Measurements from ENCODE around the gene TP53I11.

Gene TP53I11

DNA sequence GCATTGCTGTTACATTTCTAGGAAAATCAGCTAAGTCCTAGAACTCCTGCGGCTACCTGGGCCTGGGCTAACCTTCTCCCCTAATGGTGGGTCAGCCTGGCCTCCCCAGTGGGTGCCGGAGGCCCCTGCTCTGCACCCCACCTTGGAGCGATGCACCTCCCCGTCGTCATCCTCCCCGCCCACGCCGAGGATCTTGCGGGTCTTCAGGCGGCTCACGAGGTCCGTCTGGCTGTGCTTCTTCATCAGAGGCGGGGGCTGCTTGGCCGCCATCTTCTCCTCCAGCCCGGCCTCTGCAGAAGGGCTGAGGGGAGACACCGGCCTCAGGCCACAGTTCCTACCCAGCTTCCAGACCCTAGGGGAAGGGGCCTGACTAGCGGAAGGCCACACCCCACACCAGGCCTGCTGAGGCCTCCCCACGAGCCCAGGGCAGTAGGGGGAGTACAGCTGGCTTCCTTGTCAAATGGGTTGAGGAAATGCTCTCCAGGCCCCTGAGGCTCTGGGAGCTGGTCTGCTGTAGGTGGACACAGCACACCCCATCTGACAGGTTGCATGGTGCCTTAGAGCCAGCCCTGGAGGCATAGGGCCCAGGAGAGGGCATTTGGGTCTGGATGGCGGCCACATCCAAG lies 12.5 kb downstream of the TP53I11 start:
- no peak for DNase-seq

DNA sequence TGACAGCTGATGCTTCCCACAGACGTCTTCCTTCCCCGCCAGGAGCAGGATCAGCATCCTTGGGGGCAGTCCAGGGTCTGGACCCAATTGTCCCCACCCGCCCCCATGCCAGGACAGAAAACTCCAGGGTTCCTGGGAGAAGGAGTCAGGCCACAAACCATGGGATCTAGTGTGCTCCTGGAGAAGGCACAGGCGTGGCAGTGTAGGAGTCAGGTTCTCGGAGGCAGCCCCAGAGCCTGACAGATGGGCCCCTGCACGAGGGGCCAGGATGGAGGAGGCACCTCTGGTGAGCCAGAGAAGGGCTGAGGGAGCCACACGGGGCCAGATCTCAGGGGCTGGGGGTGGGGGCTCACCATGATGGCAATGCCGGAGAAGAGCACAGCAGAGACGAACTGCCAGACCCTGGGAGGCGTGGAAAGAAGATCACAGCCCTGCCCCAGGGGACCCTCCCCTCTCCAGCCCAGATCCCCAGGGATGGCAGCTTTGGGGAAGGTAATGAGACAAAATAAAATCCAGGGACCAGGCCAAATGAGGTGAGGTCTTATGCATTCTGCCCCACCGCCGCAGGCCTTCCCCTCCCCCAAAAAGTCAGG lies 13.6 kb downstream of the TP53I11 start:
- DNase-seq: no peak

DNA sequence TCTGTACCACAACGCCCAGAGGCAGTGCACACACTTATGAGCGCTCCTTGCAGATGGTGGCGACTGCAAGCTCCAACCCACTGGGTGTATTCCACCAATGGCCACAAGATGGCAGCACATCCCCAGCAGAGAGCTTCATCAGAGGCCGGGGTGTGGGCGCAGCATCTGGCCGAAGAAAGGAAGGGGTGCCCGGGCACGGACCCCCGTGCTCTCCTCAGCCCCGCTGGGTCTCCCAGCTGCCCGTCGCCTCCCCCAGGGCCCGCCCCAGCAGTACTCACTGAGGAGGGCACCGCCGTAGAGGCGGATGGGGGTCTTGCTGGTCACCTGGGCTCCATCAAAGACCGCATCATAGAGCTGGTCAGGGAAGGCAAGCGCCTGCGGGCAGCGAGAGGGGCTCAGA lies 14.2 kb downstream of the TP53I11 start:
- peak; percentile 87 to 89 for DNase-seq

DNA sequence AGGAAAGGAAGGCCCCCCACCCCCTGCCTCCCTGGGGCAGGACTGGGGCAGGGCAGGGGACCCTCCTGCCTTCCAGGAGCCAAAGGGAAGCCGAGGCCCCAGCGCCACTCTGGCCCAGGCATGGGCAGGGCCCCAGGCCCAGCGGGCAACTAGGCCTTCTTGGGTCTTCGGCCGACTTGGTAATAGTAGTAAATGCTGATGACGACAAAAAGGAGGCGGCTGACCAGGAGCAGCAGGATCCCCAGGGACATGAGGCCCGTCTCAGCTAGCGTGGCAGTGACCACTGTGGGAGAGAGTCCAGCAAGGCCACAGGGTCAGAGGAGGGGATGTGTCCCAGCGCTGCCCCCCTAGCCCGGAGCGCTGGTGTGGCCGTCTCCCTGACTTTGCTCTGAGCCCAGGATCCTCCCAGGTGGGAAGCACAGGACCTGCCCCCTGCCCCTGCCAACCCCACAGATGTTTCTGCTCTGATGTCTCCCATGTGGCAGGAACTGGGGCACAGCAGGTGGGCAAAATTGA lies 15.9 kb downstream of the TP53I11 start:
- no peak for DNase-seq

DNA sequence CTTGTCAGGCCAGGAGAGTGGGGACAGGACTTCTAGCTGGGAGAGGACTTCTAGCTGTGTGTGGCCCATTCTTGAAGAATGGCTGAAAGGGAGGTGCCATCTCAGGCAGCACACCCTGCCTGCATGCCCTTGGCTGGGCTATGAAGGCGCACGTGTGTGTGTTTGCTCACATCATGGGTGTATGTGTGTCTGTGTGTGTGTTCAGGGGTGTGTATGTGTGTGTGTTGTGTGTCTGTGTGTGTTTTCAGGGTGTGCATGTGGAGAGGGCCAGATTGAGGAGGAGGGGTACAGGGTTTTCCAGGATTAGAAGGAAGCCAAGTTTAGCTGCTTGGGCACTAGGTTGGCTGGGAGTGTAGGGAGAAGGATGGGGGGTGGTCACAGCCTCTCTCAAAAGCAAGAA lies 16.6 kb downstream of the TP53I11 start:
- no peak for DNase-seq

DNA sequence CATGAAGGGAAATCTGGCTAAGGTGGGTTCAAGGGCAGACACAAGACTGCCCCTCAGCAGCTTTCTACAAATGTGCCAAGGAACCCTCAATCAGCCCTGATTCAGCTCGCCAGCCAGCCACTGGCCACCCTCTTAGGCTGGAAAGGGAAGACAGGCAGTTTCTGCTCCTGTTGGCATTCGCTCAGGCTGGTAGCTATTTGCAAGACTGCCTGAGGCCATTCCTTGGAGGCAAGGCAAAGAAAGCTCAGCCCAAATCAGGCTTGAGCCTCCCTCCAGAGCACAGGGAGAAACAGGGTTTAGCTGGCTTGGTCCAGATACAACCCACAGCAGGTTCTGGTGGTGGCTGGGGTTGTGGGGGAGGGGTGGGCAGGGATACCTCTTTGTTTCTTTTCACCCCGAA lies 19.2 kb downstream of the TP53I11 start:
- DNase-seq: no peak

DNA sequence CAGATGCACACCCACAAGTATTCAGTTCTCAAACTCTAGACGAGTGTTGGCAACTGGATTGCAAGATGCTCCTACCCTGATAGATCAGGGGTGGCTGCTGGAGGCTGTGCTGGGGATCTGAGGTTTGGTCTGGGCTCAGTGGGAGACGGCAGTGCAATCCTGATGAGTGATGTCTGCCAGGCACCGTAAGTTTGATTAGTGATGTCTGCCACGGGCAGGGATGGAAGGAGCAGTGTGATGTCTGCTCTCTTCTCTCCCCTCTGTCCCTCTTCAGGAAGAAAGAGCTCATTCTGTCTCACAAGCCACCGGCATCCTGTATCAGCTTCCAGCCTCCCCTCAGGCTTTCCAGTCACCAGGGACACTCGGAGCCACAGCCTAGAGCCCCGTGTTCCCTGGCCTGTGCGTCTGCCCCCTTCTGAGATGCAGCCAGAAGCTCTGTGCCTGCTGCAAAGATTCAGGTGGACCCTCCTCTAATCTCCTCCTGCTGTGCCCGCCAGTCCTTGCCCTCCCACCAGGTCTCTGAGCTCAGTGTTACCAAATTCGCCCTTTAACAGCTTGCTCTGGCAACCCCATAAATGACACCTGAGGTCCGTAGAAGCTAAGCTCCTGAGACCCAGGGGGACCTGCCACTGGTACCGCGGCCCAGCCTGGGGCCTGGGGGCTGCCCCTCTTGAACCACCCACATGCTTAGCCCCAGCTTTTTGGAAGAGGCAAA lies 19.9 kb downstream of the TP53I11 start:
- DNase-seq: no peak

DNA sequence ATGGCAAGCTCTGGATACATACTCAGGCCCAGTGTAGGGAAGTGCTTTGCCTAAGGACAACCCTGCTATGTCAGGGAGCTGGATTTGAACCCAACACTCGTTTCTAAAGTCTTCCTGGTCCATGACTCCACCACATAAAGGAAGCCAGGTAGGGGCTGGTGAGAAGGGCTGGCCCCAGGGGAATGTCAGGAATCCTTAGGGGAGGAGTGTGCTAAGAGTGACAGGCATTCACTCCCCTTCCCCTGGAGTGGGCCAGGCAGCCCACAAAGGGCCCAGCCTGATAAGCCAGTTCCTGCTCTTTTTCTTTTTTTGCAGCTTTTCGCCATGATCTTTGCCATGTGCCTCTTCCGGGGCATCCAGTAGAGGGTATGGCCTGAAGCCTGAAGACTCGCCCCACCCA lies 21.9 kb downstream of the TP53I11 start:
- DNase-seq: no peak

DNA sequence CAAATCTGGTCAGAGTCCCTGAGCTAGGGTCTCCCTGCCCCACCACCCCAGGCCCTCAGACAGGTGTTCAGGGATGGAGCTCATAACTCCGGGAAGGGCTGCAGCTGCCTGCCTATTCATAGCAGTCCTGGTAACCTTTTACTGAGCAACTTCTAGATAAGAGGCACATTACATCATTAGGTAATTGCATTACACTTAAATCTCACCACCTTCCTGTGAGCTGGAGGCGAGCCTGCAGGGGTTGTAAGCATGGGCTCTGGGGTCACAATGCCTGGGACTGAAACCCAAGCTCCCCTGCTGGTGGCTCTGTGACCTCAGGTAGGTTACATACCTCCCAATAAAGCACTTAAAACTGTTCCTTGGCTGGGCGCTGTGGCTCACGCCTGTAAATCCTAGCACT lies 22.5 kb downstream of the TP53I11 start:
- DNase-seq: no peak

DNA sequence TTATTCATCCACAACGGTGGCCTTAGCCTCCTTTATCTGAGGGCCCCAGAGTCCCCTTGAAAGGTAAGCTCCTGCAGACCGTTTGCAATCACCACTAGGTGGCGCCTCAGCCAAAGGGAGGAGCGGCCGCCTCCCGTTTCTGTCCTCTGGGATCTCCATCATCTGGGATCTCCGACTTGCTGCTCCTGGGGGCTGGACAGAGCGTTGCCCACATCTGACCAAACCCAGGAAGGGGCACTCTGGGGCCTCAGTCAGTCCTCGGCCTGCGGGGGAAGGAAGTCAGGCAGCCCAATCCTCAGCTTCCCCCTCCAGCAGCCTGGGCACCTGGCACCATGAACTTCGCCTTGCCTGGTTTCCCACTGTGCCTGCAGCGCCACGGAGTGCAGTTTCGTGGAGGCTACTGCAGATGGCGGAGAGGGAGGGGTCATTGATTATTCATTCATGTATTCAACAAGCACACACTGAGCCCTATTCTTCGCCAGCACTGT lies 23.5 kb downstream of the TP53I11 start:
- peak; percentile 71 to 73 for DNase-seq

DNA sequence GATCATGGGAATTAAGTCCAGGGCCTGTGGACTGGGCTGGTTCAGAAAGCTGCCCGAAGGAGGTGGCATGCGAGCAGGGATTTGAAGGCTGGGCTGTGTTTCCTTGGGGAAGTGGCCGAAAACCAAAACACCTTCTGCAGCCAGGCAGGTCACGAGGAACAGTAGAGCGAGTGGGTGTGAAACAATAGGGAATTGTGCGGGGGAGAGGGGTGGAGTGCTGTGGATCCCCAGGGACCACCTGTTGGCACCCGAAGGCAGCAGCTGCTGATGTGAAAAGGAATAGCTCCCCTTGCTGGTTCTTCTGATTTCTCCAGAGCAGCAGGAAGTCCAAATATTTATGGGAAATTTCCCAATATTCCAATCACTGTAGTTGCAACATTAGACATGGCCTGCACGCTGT lies 24.6 kb downstream of the TP53I11 start:
- DNase-seq: no peak

DNA sequence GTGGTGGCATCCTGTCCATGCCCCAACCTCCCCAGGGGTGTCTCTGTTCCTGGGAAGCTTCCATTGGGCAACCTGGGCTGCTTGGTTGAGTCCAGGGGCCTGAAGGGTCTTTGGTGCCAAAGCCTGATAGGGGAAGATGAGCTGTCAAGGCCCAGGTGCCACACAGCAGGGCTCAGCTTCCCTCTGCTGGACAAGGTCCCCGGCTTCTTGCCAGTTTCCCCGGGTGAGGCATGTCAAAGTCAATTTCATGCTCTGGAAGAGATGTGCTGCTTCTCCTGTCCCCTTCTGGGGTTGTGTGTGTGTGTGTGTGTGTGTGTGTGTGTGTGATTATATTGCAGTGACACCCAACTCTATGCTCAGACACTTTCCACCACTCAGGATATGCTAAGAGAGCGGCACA lies 26.9 kb downstream of the TP53I11 start:
- no peak for DNase-seq

DNA sequence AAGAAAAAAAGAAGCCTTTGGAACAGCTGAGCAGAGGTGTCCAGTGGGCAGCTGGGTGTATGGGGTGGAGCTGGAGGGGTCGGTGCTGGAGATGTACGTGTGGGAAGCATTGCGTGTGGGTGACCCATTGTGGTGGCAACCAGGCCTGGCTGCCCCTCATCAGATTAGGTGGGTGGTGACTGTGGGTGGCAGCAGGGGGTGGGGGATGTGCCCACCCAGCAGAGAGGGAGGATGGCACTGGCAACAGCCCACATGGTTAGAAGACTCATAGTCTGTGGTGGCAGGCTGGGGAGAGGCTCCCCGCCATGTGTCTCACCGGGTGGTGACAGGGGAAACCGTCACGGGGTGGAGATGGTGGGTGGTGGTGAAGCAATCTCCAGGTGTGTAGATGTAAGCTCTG lies 27.6 kb downstream of the TP53I11 start:
- no peak for DNase-seq

DNA sequence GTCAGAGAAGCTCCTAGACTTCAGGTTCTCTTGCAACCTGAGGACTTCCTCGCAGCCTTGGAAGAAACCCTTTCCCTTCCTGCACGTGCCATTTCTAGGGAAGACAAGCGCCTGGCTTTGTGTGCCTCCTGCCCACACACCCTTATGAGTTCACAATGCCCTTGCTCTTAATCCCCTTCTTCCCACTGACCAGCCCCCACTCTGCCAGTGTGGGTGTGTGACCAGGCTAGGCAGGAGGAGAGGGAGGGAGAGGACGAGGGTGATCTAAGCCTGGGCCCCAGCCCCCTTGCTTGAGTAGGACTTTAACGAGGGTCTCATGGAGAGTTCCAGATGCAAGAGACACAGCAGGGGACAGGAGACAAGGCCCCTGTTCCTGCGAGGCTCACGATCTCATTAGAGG lies 30.2 kb downstream of the TP53I11 start:
- DNase-seq: no peak

DNA sequence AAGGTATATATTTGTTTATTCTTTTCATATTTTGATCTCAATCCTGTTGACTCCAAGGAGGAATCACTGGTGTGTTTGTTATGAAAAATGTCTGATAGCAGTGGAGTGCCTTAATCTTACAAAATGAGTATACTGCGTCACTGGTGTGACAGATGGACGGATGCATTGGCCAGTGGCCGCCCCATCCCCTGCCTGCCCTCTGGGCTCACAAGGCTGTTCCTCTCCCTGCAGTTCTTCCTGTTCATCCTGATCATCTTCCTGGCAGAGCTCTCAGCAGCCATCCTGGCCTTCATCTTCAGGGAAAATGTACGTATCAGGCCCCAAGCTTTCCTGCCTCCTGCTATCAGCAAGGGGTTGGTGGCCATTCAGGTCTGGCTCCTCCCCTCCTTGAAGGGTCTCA lies 32.9 kb downstream of the TP53I11 start:
- DNase-seq: no peak

DNA sequence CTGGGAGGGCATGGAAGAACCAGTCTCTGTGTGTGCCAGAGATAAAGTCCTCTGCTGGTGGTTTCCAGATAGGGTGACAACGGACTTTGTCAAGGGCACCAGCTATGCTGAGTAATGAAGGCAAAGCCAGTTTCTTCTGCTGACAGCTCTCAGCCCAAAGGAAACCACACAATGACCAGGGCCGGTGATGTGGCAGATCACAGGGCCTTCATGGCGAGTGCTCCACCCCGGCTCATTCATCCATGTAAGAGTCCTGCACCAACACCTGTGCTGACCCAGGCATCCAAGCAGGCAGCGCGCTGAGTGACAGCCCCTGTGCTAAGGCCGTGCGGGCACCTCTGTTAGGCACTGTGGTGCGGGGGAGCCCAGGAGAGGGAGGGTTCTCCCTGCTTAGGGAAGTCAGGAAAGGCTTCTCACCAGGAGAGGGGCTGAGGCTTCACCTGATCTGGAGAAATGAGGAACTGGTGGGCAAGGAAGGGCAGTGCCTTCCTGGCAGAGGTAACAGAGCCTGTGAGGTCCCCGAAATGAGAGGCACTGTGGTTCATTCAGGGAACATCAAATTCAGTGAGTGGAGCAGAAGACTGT lies 33.8 kb downstream of the TP53I11 start:
- no peak for DNase-seq

DNA sequence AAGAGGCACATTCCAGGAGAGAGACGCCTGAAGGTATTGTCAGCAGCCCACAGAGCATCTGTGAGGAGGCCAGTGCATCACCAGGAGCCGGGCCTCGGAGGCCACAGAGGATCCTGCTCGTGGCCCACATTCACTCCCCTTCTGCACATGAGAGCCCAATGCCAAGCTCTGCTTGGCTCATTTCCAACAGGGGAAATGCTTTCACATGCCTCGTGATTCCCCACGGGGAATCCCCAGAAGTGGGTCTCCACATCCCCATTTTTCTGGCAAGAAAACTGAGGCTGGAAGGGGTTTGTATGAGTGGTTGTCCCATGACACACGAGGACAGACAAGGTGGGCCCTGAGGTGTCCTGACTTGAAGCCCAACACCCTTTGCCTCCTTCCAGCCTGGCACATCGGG lies 34.4 kb downstream of the TP53I11 start:
- DNase-seq: no peak

DNA sequence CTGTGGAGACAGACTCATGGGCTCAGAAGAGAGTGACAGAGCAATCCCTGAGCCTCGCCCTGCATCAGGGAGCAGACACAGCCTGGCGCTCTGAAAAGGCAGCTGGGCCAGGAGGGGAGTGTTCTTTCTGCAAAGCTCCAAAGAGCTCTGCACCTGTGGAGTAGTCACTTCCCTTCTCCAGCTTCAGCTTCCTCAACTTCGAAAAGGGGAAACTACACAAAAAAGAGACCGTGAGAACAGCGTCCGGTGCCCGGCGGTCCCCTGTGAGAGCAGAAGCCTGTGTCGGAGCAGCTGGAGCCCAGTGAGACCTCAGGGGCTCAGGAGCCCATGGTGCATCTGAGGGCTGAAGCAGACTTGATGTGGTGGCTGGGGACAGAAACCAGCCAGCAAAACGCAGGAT lies 35.1 kb downstream of the TP53I11 start:
- DNase-seq: no peak

DNA sequence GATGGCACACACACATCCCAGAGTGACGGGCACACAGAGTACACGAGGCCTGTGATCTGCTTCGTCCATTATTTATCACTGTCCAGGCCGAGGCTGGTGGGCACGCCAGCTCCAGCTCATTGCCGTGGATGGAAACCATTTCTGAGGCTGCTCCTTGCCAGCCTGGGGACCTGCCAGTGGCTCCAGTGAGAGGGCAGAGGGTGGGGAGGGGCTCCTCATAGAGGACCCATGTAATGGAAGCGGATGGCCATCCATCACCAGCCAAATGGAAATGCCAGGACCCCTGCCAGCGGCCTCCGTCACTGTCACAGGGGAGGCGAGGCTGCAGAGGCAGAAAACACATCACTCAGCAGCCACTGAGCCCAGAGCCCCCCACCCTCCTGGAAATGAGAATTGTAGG lies 35.7 kb downstream of the TP53I11 start:
- no peak for DNase-seq

DNA sequence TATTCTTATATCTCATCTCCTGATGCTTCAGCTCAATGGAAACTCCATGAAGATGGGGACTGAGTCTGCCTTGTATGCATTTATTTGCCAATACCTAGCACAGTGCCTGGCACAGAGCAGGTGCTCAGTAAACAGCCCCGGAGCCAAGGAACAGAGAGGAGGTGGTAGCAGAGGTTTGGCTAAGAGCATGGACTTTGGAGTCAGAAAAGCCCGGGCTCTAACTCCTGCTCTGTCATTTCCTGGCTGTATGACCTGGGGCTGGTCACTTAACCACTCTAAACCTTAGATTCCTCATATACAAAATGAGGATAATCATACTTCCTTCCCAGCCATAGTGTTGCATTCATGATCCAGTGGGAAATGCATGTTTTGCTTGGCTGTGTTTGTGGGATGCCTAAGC lies 36.6 kb downstream of the TP53I11 start:
- DNase-seq: no peak

DNA sequence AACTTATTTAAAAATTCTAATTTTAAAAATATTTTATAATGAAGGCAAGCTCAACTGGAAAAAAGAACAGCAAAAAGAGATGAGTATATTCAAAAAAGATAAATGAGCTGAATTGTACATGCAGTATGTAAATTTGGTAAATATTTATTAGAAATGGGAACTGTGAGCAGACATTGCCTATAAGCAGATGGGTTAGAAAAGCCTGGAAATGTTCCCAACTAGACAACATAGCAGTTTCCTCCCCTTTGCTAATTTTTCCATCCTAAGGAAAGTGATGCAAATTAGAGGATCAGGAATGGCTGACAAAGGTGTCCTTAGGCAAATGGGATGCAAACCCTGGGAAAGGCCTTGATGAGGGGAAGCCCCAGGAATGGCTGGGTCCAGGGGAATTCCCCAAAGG lies 37.2 kb downstream of the TP53I11 start:
- no peak for DNase-seq

DNA sequence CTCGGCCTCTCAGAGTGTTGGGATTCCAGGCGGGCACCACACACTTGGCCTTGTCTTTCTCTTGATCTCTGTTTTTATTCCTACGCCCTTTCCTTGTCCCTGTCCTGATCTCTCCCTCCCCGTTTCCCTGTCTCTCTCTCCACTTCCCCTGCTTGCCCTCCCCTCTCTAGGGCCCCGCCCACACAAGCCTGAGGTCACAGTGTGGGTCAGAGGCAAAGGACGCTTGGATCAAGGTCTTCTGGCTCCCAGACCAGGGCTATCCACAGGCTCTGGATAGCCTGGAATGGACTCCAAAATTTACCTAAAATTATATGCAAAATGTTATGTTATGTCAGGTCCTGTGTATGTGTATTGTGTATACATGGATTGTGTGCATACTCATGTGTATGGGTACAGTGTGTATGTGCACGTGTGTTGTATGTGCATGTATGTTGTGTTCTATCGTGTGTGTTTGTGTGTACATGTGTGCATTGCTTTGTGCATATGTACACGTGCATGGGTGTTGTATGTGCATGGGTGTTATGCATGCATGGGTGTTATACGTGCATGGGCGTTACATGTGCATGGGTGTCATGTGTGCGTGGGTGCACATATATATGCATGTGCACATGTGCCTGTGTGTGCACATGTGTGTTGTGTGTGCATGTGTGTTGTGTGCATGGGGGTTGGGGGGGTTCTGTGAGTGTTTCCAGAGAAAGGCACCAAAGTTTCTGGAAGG lies 38.3 kb downstream of the TP53I11 start:
- no peak for DNase-seq
